Sigmoid colon (tissue), 7 donors: ENCODE measurements around the gene TMEM115. TPM values are rescaled to one million over a fixed set of nuclear protein-coding genes. Genes with fewer than 3 reads are reported as not detected.

ENCODE experiments used
- DNase-seq: peaks from one replicate; pipeline ENCODE4 v3.0.0-alpha.2; 2019
- H3K27ac ChIP-seq, 4 donors: fragments of 200-600 bp; sonication (generic); one replicate each; pipeline ENCODE4 v1.5.1; 2016 to 2019; ENCODE audit warnings: mild to moderate bottlenecking in 1 of 4
- H3K27me3 ChIP-seq, 3 donors: fragments of 200-600 bp; sonication (generic); one replicate each; pipeline ENCODE4 v1.5.1; 2019; ENCODE audit warnings: mild to moderate bottlenecking in 1 of 3
- H3K36me3 ChIP-seq, 4 donors: fragments of 200-600 bp; sonication (generic); one replicate each; pipeline ENCODE4 v1.5.1; 2016 to 2019
- H3K4me1 ChIP-seq, 4 donors: fragments of 200-600 bp; sonication (generic); one replicate each; pipeline ENCODE4 v1.5.1; 2017 to 2019
- H3K4me3 ChIP-seq, 4 donors: fragments of 200-600 bp; sonication (generic); one replicate each; pipeline ENCODE4 v1.5.1; 2017 to 2019; ENCODE audit warnings: mild to moderate bottlenecking in 2 of 4, moderate library complexity in 1 of 4
- H3K9me3 ChIP-seq, 4 donors: fragments of 200-600 bp in 3 of 4; sonication (generic) in 3 of 4; one replicate each; pipeline versions ENCODE4 v1.5.1 to v1.6.1; 2013 to 2019
- EP300 ChIP-seq, 4 donors: sonication (generic); formaldehyde crosslinking; IDR thresholded peaks; one replicate each; pipeline ENCODE4 v1.6.1; 2017; ENCODE audit warnings: antibody characterized with exemption in 4 of 4
- POLR2A ChIP-seq, 2 donors: fragments of 450-650 bp; IDR thresholded peaks; one replicate each; pipeline ENCODE4 v1.6.1; 2016; ENCODE audit warnings: antibody characterized with exemption in 2 of 2, mild to moderate bottlenecking in 2 of 2, moderate library complexity in 2 of 2
- POLR2AphosphoS5 ChIP-seq, 4 donors: sonication (generic); formaldehyde crosslinking; IDR thresholded peaks; one replicate each; pipeline ENCODE4 v1.6.1; 2017; ENCODE audit warnings: antibody characterized with exemption in 4 of 4
- WGBS, 2 donors: extraction: QIAGEN DNeasy Blood & Tissue Kit; methylation state at CpG; one replicate each; pipeline ENCODE4 v1.1.7; 2013; 5-methylcytosine and 5-hydroxymethylcytosine counted together
- intact Hi-C: fragments of 100-400 bp; cut with DNase I; formaldehyde crosslinking; loops from one replicate; pipeline ENCODE4 v1.15.1; 2023
- polyA plus RNA-seq, 3 donors: library from polyadenylated mRNA; stranded (reverse); fragments of 200-250 nt; gene quantifications; one replicate each; pipeline ENCODE4 v1.2.3, GENCODE V29; 2013
- total RNA-seq, 4 donors: library from RNA; depleted of rRNA; stranded (reverse); fragments of >200 nt; gene quantifications; one replicate each; pipeline ENCODE4 v1.1.0, GENCODE V29; 2016
- TF ChIP-seq, protein P1 (sequence below), 4 experiments: fragments of 450-650 bp in 3 of 4; fragments of 200-600 bp in 1 of 4; IDR thresholded peaks; one replicate each; pipeline ENCODE4 v1.5.1; 2016 to 2019; ENCODE audit warnings: antibody characterized with exemption in 4 of 4, mild to moderate bottlenecking in 3 of 4, moderate library complexity in 2 of 4
- donor health status: healthy with polysubstance abuse.
- donor health status: Bipolar disorder and iron deficiency.
- donor health status: healthy.

TMEM115 gene
- total and polyA plus RNA-seq, 7 donors = 9.5 to 45.7 (median 40.5) TPM

- no peak overlapping the region for H3K27ac ChIP-seq
- peaks cover 0 to 57% (median 46%) of the 10 kb centered on the region in 4 donors for H3K4me1 ChIP-seq
- peaks cover 14 to 59% (median 34%) of the 10 kb centered on the region in 4 donors for H3K36me3 ChIP-seq
- no peaks in the 10 kb centered on the region for H3K27me3 ChIP-seq
- intact Hi-C loops = loop anchor here (10.0 kb wide), 1 partner anchor 1042 kb away; the partner anchor contains the start of gene RBM15B
- no peak for TF ChIP-seq POLR2A (IDR thresholded peaks at IDR 0.05)
- TF ChIP-seq POLR2AphosphoS5 (IDR thresholded peaks at IDR 0.05) = no peak
- no peak for TF ChIP-seq EP300 (IDR thresholded peaks at IDR 0.05)
- TF ChIP-seq, protein P1, sequence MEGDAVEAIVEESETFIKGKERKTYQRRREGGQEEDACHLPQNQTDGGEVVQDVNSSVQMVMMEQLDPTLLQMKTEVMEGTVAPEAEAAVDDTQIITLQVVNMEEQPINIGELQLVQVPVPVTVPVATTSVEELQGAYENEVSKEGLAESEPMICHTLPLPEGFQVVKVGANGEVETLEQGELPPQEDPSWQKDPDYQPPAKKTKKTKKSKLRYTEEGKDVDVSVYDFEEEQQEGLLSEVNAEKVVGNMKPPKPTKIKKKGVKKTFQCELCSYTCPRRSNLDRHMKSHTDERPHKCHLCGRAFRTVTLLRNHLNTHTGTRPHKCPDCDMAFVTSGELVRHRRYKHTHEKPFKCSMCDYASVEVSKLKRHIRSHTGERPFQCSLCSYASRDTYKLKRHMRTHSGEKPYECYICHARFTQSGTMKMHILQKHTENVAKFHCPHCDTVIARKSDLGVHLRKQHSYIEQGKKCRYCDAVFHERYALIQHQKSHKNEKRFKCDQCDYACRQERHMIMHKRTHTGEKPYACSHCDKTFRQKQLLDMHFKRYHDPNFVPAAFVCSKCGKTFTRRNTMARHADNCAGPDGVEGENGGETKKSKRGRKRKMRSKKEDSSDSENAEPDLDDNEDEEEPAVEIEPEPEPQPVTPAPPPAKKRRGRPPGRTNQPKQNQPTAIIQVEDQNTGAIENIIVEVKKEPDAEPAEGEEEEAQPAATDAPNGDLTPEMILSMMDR (IDR thresholded peaks at IDR 0.05) = no peak
- no peak overlapping the region for H3K4me3 ChIP-seq
- WGBS, 2 donors = 7 to 41% methylated on average over 2 of the region's 2 CpGs
- no peaks in the 10 kb centered on the region for H3K9me3 ChIP-seq
- no peak for DNase-seq
Observed at GRCh38 chr3:50352781-50353180, 6.5 kb downstream of the TMEM115 start.

GRCh38 chr3:50351323-50351697 is 8.0 kb downstream of the TMEM115 start:
- TF ChIP-seq POLR2A (IDR thresholded peaks at IDR 0.05) (no peak), EP300 (IDR thresholded peaks at IDR 0.05) (no peak), POLR2AphosphoS5 (IDR thresholded peaks at IDR 0.05) (no peak)
- TF ChIP-seq, protein P1 (IDR thresholded peaks at IDR 0.05) = no peak
- no peaks in the 10 kb centered on the region for H3K27me3 ChIP-seq
- peaks cover 14 to 52% (median 32%) of the 10 kb centered on the region in 4 donors for H3K36me3 ChIP-seq
- peak overlapping the region; percentile 86 to 96 (median 92) for H3K27ac ChIP-seq
- WGBS, 2 donors = 61 to 64% methylated on average over 11 of the region's 11 CpGs
- peak overlapping the region; percentile 57 to 91 (median 82) for H3K4me3 ChIP-seq
- intact Hi-C loops = loop anchor here (10.0 kb wide), 1 partner anchor 1043 kb away; the partner anchor contains the start of gene RBM15B
- DNase-seq = no peak
- H3K4me1 ChIP-seq = peaks cover 0 to 42% (median 32%) of the 10 kb centered on the region in 4 donors
- H3K9me3 ChIP-seq = no peaks in the 10 kb centered on the region

DNA sequence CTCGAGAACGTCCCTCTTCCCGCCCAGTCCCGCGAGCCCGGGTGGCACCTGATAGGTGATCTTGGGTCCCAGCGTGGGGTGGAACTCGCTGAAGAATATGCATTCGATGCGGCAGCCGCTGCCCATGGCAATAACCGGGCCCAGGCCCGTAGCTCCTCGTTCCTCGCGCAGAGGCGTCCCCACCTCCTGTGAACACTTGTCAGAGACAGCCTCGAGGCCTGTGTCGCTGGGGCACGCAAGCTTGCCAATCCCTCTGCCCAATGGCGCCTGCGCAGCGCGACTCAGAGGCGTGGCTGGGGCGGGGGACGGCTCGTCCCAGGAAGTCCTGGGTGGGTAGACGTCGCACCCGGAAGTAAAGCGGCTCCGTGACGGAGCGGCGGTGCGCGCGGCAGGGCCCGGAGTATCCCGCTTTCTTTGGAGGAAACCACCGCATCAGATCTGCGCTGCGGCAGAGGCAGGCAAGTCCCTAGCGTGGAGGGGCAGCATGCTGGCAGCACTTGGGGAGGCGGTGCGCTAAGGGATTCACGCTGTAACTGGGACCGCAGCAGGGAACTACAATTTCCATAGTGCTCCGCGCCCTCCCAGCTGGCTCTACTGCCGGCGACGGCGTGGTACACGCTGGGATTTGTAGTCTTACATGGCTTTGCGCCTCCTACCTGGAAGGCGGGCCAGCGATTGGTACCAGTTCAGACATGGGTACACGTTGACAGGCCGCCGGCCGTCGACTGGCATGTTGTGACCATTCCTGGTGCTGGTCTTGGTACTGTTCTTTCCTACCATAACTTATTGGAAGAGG is 8.6 kb downstream of the TMEM115 start, which contains the start of the genes CYB561D2 and NPRL2:
Gene CYB561D2, plus strand, starts transcription at position 336 of the 796 bp plus-strand sequence. CDS start 572 bp downstream, outside the sequence.
Gene NPRL2, minus strand, starts transcription at position 249 of the 796 bp plus-strand sequence. Its CDS starts 123 bp downstream, at position 126.
- 1% methylated on average over 64 of the region's 64 CpGs for WGBS, 2 donors
- Histone ChIP-seq H3K9me3 (no peaks in the 10 kb centered on the region), H3K4me1 (peaks cover 0 to 39% (median 30%) of the 10 kb centered on the region in 4 donors), H3K4me3 (peak within 1 kb of the TSS; percentile 57 to 91 (median 82)), H3K27me3 (no peaks in the 10 kb centered on the region), H3K36me3 (peaks cover 14 to 46% (median 32%) of the 10 kb centered on the region in 4 donors), H3K27ac (peak within 1 kb of the TSS; percentile 86 to 96 (median 92))
- DNase-seq = peak; percentile 98
- TF ChIP-seq POLR2A (IDR thresholded peaks at IDR 0.05) = peak; percentile 10 to 78
- TF ChIP-seq EP300 (IDR thresholded peaks at IDR 0.05) = no peak
- TF ChIP-seq POLR2AphosphoS5 (IDR thresholded peaks at IDR 0.05) = peak; percentile 83 to 91 (median 90)
- TF ChIP-seq, protein P1 (IDR thresholded peaks at IDR 0.05) = no peak
- intact Hi-C loops = loop anchor here (10.0 kb wide), 1 partner anchor 1044 kb away; the partner anchor contains the start of gene RBM15B

GRCh38 chr3:50350213-50350526 is 9.2 kb downstream of the TMEM115 start:
- intact Hi-C loops = loop anchor here (10.0 kb wide), 1 partner anchor 1045 kb away; the partner anchor contains the start of gene RBM15B
- no peaks in the 10 kb centered on the region for H3K9me3 ChIP-seq
- H3K27me3 ChIP-seq = no peaks in the 10 kb centered on the region
- DNase-seq = no peak
- peaks cover 0 to 39% (median 32%) of the 10 kb centered on the region in 4 donors for H3K4me1 ChIP-seq
- 15 to 18% methylated on average over 7 of the region's 7 CpGs for WGBS, 2 donors
- no peak for TF ChIP-seq EP300 (IDR thresholded peaks at IDR 0.05)
- TF ChIP-seq, protein P1 (IDR thresholded peaks at IDR 0.05) = no peak
- TF ChIP-seq POLR2AphosphoS5 (IDR thresholded peaks at IDR 0.05) = no peak
- TF ChIP-seq POLR2A (IDR thresholded peaks at IDR 0.05) = no peak
- peaks cover 14 to 40% (median 29%) of the 10 kb centered on the region in 4 donors for H3K36me3 ChIP-seq
- peak overlapping the region; percentile 86 to 96 (median 92) for H3K27ac ChIP-seq
- H3K4me3 ChIP-seq = peak overlapping the region; percentile 57 to 91 (median 82)
